Stimulated activated CD4-positive, alpha-beta T cell treated with anti-CD3 and anti-CD28 coated beads, Interleukin-2, amount 100 ng/mL, for 24 hours (primary cell): ENCODE data around the gene ZSWIM5.
"Not testable (repeated sequence)": the region's sequence is repeated elsewhere in the genome, so short reads cannot be mapped to it uniquely, and the experiment has no call there.

Experiments
- DNase-seq, 2 donors: peaks; one replicate each; pipeline ENCODE4 v3.0.0-alpha.2; 2020

ZSWIM5 gene

GRCh38 chr1:45205910-45206721, at the start of gene ZSWIM5:
Gene ZSWIM5 (minus strand): TSS chr1:45206605. CDS start chr1:45206350, 255 bp downstream.
- peak; percentile 66 to 73 for DNase-seq

GRCh38 chr1:45254490-45254889, 48.1 kb upstream of the ZSWIM5 start:
- no peak for DNase-seq

DNA sequence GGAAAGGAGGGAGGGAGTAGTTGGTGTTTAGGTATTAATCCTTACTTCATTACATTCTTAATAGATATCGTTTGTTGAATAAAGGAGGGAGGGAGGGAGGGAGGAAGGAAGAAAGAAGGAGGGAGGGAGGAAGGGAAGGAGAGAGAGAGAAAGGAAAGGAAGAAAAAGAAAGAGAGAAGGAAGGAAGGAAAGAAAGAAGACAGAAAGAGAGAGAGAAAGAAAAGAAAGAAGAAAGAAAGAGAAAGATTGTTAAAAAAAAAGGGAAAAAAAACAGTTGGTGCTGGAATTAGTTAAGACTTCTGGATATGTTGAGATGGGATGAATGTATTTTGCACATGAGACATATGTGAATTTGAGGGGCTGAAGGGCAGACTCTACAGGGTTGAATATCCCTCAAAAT, 44.1 kb upstream of the ZSWIM5 start:
- no peak for DNase-seq

GRCh38 chr1:45248004-45248403, 41.6 kb upstream of the ZSWIM5 start:
- DNase-seq = not testable (repeated sequence)

DNA sequence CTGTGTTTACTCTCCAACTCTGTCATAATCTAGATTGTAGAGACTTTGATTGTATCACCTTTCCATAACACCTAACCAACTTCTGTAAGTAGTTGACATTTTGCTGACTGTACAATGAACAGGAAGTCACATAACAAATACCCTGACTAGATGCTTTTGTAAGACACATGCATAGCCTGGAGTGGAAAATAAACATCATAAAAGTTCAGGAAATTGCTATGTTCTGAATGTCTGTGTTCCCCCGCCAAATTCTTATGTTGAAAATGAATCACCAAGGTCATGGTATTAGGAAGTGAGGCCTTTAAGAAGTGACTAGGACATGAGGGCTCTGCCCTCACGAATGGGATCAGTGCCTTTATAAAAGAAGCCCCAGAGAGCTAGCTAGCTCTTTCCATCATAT, 40.4 kb upstream of the ZSWIM5 start:
- DNase-seq = peak; percentile 3 to 18

DNA sequence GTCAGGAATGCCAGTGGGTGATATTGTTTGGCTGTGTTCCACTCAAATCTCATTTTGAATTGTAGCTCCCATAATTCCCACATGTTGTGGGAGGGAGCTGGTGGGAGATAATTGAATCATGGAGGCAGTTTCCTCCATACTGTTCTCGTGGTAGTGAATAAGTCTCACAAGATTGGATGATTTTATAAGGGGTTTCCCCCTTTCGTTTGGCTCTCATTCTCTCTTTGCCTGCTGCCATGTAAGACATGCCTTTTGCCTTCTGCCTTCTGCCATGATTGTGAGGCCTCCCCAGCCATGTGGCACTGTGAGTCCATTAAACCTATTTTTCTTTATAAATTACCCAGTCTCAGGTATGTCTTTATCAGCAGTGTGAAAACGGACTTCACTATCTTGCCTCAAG, 40.0 kb upstream of the ZSWIM5 start:
- peak in 1 of 2 donors; percentile 18 for DNase-seq

DNA sequence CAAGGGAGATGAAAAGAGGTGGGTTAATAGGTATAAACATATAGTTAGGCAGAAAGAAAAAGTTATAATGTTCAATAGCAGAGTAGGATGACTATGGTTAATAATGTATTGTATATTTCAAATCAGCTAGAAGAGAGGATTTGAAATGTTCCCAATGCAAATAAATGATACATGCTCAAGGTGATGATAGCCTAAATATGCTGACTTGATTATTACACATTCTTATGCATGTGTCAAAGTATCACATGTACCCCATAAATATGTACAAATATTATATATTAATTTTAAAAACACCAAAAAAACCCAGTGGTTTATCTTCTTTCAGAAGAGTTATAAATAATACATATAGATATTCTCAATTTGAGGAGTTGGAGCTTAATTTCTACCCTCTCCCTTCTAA, 38.3 kb upstream of the ZSWIM5 start:
- DNase-seq = no peak

- DNase-seq = no peak
These were observed 37.3 kb upstream of the ZSWIM5 start for GRCh38 chr1:45243476-45244343.

- no peak for DNase-seq
These were observed 32.4 kb upstream of the ZSWIM5 start for GRCh38 chr1:45238846-45239245.

DNA sequence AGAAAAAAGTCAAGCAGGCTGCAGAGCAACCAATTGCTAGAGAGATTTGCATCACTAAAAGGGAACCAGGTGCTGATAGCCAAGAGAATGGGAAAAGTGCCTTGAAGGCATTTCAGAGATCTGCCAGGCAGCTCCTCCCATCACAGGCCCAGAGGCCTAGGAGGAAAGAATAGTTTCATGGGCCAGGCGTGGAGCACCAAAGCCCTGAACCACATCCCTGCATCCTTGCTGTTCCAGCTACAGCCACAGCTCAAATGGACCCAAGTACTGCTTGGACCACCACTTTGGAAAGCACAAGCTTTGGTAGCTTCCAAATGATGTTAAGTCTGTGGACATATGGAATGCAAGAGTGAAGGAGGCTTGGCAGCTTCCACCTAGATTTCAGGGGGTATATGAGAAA, 29.7 kb upstream of the ZSWIM5 start:
- no peak for DNase-seq

GRCh38 chr1:45230537-45230936, 24.1 kb upstream of the ZSWIM5 start:
- DNase-seq = no peak

- DNase-seq = no peak
These were observed 19.2 kb upstream of the ZSWIM5 start for GRCh38 chr1:45225598-45225997.

DNA sequence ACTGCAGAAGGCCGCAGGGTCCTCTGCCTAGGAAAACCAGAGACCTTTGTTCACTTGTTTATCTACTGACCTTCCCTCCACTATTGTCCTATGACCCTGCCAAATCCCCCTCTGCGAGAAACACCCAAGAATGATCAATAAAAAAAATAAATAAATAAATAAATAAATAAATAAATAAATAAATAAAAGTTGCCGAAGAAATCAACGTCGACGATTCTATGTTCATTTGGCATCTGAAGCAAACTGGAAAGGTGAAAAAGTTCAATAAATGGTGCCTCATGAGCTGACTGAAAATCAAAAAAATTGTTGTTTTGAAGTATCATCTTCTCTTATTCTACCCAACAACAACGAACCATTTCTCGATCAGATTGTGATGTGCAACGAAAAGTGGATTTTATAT, 17.3 kb upstream of the ZSWIM5 start:
- not testable (repeated sequence) for DNase-seq

- no peak for DNase-seq
These were observed 15.3 kb upstream of the ZSWIM5 start for GRCh38 chr1:45221716-45222115.

GRCh38 chr1:45216861-45217260, 10.5 kb upstream of the ZSWIM5 start:
- DNase-seq = no peak

- no peak for DNase-seq
These were observed 9.8 kb upstream of the ZSWIM5 start for GRCh38 chr1:45216200-45216541.

DNA sequence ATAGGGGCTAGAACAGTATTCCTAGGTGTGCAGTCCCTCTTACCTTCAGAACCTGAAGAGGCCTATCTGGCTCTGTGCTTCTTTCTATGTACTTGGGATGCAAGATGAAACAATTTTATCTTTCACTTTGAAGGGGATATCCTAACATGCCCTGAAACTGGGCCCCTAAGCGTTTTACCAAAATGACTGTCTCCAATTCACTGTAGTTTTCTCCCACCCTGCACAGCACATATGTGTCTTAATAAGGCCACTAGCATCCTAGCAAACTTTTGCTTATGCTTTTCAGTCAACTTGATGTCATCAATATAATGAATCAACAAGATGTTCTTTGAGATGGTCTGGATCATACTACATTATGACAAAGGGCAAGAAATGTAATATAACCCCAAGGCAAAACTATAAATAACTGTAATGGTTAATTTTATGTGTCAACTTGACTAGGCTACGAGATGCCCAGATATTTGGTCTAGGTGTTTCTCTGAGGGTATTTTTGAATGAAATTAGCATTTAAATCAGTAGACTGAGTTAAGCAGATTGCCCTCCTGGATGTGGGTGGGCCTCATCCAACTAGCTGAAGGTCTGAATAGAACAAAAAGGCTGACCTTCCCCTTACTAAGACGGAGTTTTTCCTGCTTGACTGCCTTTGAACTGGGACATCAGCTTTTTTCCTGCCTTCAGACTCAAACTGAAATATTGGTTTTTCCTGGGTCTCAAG, 9.2 kb upstream of the ZSWIM5 start:
- no peak for DNase-seq

DNA sequence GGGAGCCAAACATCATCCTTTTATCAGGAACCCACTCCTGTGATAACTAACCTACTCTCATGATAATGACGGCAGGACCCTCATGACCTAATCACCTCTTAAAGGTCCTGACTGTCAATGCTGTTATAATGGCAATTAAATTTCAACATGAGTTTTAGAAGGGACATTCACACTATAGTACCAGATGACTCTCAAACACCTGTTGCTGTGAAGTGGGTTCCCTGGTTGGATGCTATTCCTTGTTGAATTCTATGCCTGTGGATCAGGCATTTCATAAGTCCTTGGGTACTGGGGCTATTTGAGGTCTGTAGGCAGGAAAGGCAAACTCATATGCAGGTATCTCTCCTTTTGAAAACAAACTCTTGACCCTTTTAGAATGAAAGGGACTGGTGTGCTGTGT, 7.5 kb upstream of the ZSWIM5 start:
- no peak for DNase-seq

DNA sequence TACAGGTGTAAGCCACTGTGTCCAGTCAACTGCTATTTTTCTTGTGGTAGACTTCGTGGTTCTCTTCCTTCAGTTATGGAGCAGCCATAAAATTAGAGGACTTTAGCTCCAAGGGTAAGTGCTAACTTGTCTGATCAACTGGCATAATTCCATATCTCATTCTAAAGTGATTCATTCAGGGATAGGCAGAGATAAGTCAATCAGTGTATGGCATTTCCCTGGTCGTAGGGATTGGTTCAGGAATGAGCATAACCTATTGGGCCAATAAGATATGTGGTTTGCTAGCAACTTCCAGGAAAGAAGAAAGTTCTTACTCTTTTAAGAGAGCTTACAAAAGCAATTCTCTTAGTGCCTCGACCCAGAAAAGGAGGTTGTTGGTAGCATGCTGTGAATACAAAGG, 4.7 kb upstream of the ZSWIM5 start:
- DNase-seq = no peak

- peak in 1 of 2 donors; percentile 8 for DNase-seq
These were observed 611 bp upstream of the ZSWIM5 start for GRCh38 chr1:45206808-45207623.

- peak; percentile 24 to 38 for DNase-seq
These were observed 1.1 kb downstream of the ZSWIM5 start for GRCh38 chr1:45205011-45205909.
